Endothelial cell of umbilical vein (primary cell): ENCODE results near the gene ST6GAL1. TPM values are rescaled to one million over a fixed set of nuclear protein-coding genes. Genes with fewer than 3 reads are reported as not detected.
A peak's percentile ranks its signal among the peaks of the same experiment; 100 is the strongest.

Source experiments
- BruUV-seq: library from RNA; stranded (reverse); fragments of 400-500 nt; replicated peaks from 2 replicates; lab custom pipeline; 2021; lab: Mats Ljungman, UMichigan
- CTCF ChIA-PET: fragments of 300-600, 350-600 bp; sonication (Branson Sonifier 250); formaldehyde crosslinking; loops from one replicate; lab custom pipeline; 2021; ENCODE audit warnings: antibody characterized with exemption, inconsistent platforms; lab: Charles Lee
- POLR2A ChIA-PET: fragments of 300-600, 350-600 bp; sonication (Branson Sonifier 250); formaldehyde crosslinking; loops from one replicate; lab custom pipeline; 2021; ENCODE audit warnings: antibody characterized with exemption, inconsistent platforms; lab: Charles Lee
- DNase-seq: peaks from one replicate; pipeline ENCODE4 v3.0.0-alpha.2; 2011; ENCODE audit warnings: low read depth, low spot score
- FAIRE-seq: peaks from 2 replicates; lab custom pipeline; 2011; peaks lifted over from hg19 to GRCh38; lab: Jason Lieb, UNC
- H2AFZ ChIP-seq: 2 replicates; pipeline ENCODE4 v1.6.0; 2012; ENCODE audit warnings: low read depth, low read length, control low read depth, inconsistent platforms
- H3K27ac ChIP-seq: 2 replicates; pipeline ENCODE4 v1.5.1; 2011; ENCODE audit warnings: low read depth, mild to moderate bottlenecking, control low read depth, low read length, moderate library complexity; ENCODE audit not compliant: insufficient read depth
- H3K27me3 ChIP-seq, 2 experiments: 2 replicates each; pipeline versions ENCODE4 v1.6.0 to v1.6.1; 2011; ENCODE audit warnings: low read length in 2 of 2, mixed read lengths in 1 of 2; ENCODE audit not compliant: control insufficient read depth in 2 of 2, insufficient read depth in 2 of 2
- H3K36me3 ChIP-seq, 2 experiments: 2 replicates in 1 of 2; 3 replicates in 1 of 2; pipeline ENCODE4 v1.5.1; 2011; ENCODE audit warnings: low read length in 2 of 2, mild to moderate bottlenecking in 1 of 2, moderate library complexity in 1 of 2; ENCODE audit not compliant: control insufficient read depth in 2 of 2, insufficient read depth in 2 of 2; ENCODE audit errors: extremely low read depth in 1 of 2
- H3K4me1 ChIP-seq: 3 replicates; pipeline ENCODE4 v1.5.1; 2011; ENCODE audit warnings: mild to moderate bottlenecking, low read length; ENCODE audit not compliant: control insufficient read depth, insufficient read depth; ENCODE audit errors: extremely low read depth
- H3K4me2 ChIP-seq: 2 replicates; pipeline ENCODE4 v1.6.1; 2011; ENCODE audit warnings: low read length, control low read depth, mixed read lengths; ENCODE audit not compliant: insufficient read depth
- H3K4me3 ChIP-seq, 3 experiments: fragments of 200-600 bp in 1 of 3; sonication (generic), shearing (Covaris generic) in 1 of 3; replicated peaks in 1 of 3; 2 replicates each; pipeline ENCODE4 v1.5.1; 2011 to 2016; ENCODE audit warnings: control low read depth in 3 of 3, low read length in 3 of 3, mild to moderate bottlenecking in 2 of 3, inconsistent platforms in 1 of 3, low read depth in 1 of 3, moderate library complexity in 1 of 3; ENCODE audit not compliant: insufficient read depth in 1 of 3
- H3K79me2 ChIP-seq: 2 replicates; pipeline ENCODE4 v1.6.0; 2012; ENCODE audit warnings: low read length, inconsistent platforms; ENCODE audit not compliant: control insufficient read depth, insufficient read depth
- H3K9ac ChIP-seq: replicated peaks from 2 replicates; pipeline ENCODE3; 2011; ENCODE audit warnings: low read length, control low read depth; ENCODE audit not compliant: insufficient read depth; ENCODE audit errors: extremely low read depth
- H3K9me1 ChIP-seq: replicated peaks from 3 replicates; pipeline ENCODE4 v1.6.0; 2011; ENCODE audit warnings: mild to moderate bottlenecking, low read length; ENCODE audit not compliant: control insufficient read depth, insufficient read depth; ENCODE audit errors: extremely low read depth
- H3K9me3 ChIP-seq: replicated peaks from 2 replicates; pipeline ENCODE4 v1.5.1; 2012; ENCODE audit warnings: low read length, inconsistent platforms; ENCODE audit not compliant: control insufficient read depth, insufficient read depth
- H4K20me1 ChIP-seq: replicated peaks from 2 replicates; pipeline ENCODE3; 2011; ENCODE audit warnings: mild to moderate bottlenecking, low read length; ENCODE audit not compliant: control insufficient read depth, insufficient read depth; ENCODE audit errors: extremely low read depth
- EZH2 ChIP-seq: IDR thresholded peaks from 2 replicates; pipeline ENCODE4 v1.6.1; 2012; ENCODE audit warnings: borderline replicate concordance, low read depth, mild to moderate bottlenecking, moderate library complexity, low read length, inconsistent platforms; ENCODE audit not compliant: severe bottlenecking
- FOS ChIP-seq: IDR thresholded peaks from 2 replicates; pipeline ENCODE4 v1.6.1; 2011; ENCODE audit warnings: mild to moderate bottlenecking, low read length, moderate library complexity, borderline replicate concordance; ENCODE audit not compliant: insufficient read depth
- GATA2 ChIP-seq: IDR thresholded peaks from 2 replicates; pipeline ENCODE4 v1.7.0; 2011; ENCODE audit warnings: low read depth, mild to moderate bottlenecking, moderate library complexity, mixed read lengths, low read length; ENCODE audit not compliant: insufficient read length, insufficient read depth
- MYC ChIP-seq: IDR thresholded peaks from one replicate; pipeline ENCODE4 v1.6.1; 2011; ENCODE audit warnings: mild to moderate bottlenecking, low read depth, low read length
- POLR2A ChIP-seq: IDR thresholded peaks from 2 replicates; pipeline ENCODE4 v1.6.1; 2012; ENCODE audit warnings: low read depth, mild to moderate bottlenecking, control low read depth, low read length
- dilution Hi-C: fragments of 300-500 bp; cut with MboI; formaldehyde crosslinking; loops from one replicate; pipeline ENCODE4 v1.15.0; 2019; ENCODE audit warnings: low sequenced_read_pairs; ENCODE audit not compliant: extremely low pct_ligation_motif_present
- intact Hi-C: fragments of 100-400 bp; cut with micrococcal nuclease; formaldehyde crosslinking; loops from one replicate; pipeline ENCODE4 v1.10.0; 2022
- polyA plus RNA-seq, 4 experiments: library from polyadenylated mRNA; depleted of rRNA in 3 of 4; stranded (reverse) in 3 of 4; unstranded in 1 of 4; fragments of >200 nt; gene quantifications; 2 replicates each; pipeline versions ENCODE4 v1.2.1 to v1.2.3, GENCODE V29; 2011 to 2012; ENCODE audit warnings: missing spikeins in 1 of 4
- total RNA-seq: library from RNA; stranded (reverse); gene quantifications from 2 replicates; pipeline ENCODE4 v1.2.3, GENCODE V29; 2021
- TF ChIP-seq, protein P1 (sequence below), 2 donors: IDR thresholded peaks; 1 replicate in 1 of 2; 2 replicates in 1 of 2; pipeline ENCODE4 v1.5.1; 2011; ENCODE audit warnings: low read length in 2 of 2, mild to moderate bottlenecking in 2 of 2, moderate library complexity in 2 of 2, control low read depth in 1 of 2, inconsistent platforms in 1 of 2, low read depth in 1 of 2; ENCODE audit not compliant: insufficient read depth in 1 of 2; ENCODE audit errors: extremely low read depth in 1 of 2

The ST6GAL1 gene
- total and polyA plus RNA-seq, 2 donors (not counting 3 experiments of a cell fraction or from before 2014, with no cell fraction given), result 63.9 to 101 TPM

DNA sequence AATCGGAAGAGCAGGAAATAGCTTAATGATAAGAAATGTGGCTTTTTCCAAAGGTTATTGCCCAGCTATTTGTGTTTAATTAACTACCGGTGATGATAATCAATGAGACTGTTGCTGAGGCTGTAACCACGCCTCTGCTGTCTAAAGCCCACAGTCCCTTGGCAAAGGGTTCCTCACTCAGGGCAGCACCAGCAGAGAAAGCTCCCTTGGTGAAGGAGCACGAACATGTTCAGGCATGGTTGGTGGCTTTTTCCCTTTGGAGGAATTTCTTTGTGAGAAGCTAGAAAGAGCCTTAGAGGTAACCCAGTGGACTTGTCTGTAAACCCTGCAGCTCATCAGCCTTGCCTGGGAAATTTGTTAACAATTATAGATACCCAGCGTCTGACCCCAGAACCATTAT lies 7.5 kb upstream of the ST6GAL1 start:
- H3K4me2 ChIP-seq, result no peak overlapping the region
- peak overlapping the region; percentile 64 for H2AFZ ChIP-seq
- no peak overlapping the region for H3K27ac ChIP-seq
- H4K20me1 ChIP-seq, result no peaks in the 10 kb centered on the region
- H3K79me2 ChIP-seq, result no peaks in the 10 kb centered on the region
- dilution Hi-C loops (no loop called here), intact Hi-C loops (no loop called here)
- H3K4me1 ChIP-seq, result peaks cover 5% of the 10 kb centered on the region
- no peaks in the 10 kb centered on the region for H3K27me3 ChIP-seq
- CTCF ChIA-PET, result interaction anchor here (0.6 to 3.8 kb wide), 6 partner anchors 10 to 979 kb away, joined by 3 to 21 read pairs (median 4); no protein-coding TSS in a partner anchor
- POLR2A ChIA-PET, result no interaction called here
- TF ChIP-seq, protein P1, sequence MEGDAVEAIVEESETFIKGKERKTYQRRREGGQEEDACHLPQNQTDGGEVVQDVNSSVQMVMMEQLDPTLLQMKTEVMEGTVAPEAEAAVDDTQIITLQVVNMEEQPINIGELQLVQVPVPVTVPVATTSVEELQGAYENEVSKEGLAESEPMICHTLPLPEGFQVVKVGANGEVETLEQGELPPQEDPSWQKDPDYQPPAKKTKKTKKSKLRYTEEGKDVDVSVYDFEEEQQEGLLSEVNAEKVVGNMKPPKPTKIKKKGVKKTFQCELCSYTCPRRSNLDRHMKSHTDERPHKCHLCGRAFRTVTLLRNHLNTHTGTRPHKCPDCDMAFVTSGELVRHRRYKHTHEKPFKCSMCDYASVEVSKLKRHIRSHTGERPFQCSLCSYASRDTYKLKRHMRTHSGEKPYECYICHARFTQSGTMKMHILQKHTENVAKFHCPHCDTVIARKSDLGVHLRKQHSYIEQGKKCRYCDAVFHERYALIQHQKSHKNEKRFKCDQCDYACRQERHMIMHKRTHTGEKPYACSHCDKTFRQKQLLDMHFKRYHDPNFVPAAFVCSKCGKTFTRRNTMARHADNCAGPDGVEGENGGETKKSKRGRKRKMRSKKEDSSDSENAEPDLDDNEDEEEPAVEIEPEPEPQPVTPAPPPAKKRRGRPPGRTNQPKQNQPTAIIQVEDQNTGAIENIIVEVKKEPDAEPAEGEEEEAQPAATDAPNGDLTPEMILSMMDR (IDR thresholded peaks at IDR 0.05; ENCODE audit: extremely low read depth in 1 of 2, insufficient read depth in 1 of 2, low read depth in 1 of 2, low read length in 2 of 2), result no peak
- no peak for TF ChIP-seq POLR2A
- TF ChIP-seq EZH2, result no peak
- TF ChIP-seq GATA2, result no peak
- TF ChIP-seq FOS, result no peak
- no peak for TF ChIP-seq MYC
- FAIRE-seq (peak; percentile 42), DNase-seq (no peak)
- no peak overlapping the region for H3K4me3 ChIP-seq
- H3K9me1 ChIP-seq, result no peaks in the 10 kb centered on the region
- no peaks in the 10 kb centered on the region for H3K9me3 ChIP-seq
- no TSS peak for BruUV-seq
- no peak overlapping the region for H3K9ac ChIP-seq
- H3K36me3 ChIP-seq, result no peaks in the 10 kb centered on the region
